Kidney (tissue), 14 donors: ENCODE results near the gene ENTPD6. TPM values are rescaled to one million over a fixed set of nuclear protein-coding genes. Genes with fewer than 3 reads are reported as not detected.

Experiments
- DNase-seq, 5 donors: peaks; one replicate each; pipeline ENCODE4 v3.0.0-alpha.2; 2013 to 2020
- FAIRE-seq: peaks from 2 replicates; lab custom pipeline; 2012; peaks lifted over from hg19 to GRCh38; lab: Jason Lieb, UNC
- H3K27ac ChIP-seq, 2 donors: one replicate each; pipeline ENCODE4 v1.7.0; 2013; ENCODE audit warnings: low read depth in 2 of 2, low read length in 2 of 2, inconsistent platforms in 1 of 2
- H3K27me3 ChIP-seq: one replicate; pipeline ENCODE4 v1.7.1; 2013; ENCODE audit warnings: low read length, inconsistent platforms; ENCODE audit not compliant: control insufficient read depth, insufficient read depth
- H3K36me3 ChIP-seq, 3 donors: one replicate each; pipeline versions ENCODE4 v1.7.0 to v1.7.1; 2013; ENCODE audit warnings: low read length in 3 of 3, control low read depth in 1 of 3, inconsistent platforms in 1 of 3; ENCODE audit not compliant: insufficient read depth in 3 of 3, control insufficient read depth in 2 of 3
- H3K4me1 ChIP-seq, 3 donors: one replicate each; pipeline versions ENCODE4 v1.7.0 to v1.7.1; 2013; ENCODE audit warnings: low read length in 3 of 3, inconsistent platforms in 1 of 3, low read depth in 1 of 3; ENCODE audit not compliant: control insufficient read depth in 2 of 3, insufficient read depth in 2 of 3
- H3K4me3 ChIP-seq, 3 donors: one replicate each; pipeline versions ENCODE4 v1.7.0 to v1.8.1; 2013; ENCODE audit warnings: low read length in 3 of 3, control low read depth in 1 of 3, inconsistent platforms in 1 of 3
- H3K9ac ChIP-seq, 3 donors: one replicate each; pipeline versions ENCODE4 v1.7.0 to v1.7.1; 2013; ENCODE audit warnings: low read length in 3 of 3, control low read depth in 1 of 3, inconsistent platforms in 1 of 3
- H3K9me3 ChIP-seq, 3 donors: one replicate each; pipeline versions ENCODE4 v1.7.0 to v1.7.1; 2013; ENCODE audit warnings: low read length in 3 of 3, control low read depth in 1 of 3, inconsistent platforms in 1 of 3; ENCODE audit not compliant: control insufficient read depth in 2 of 3, insufficient read depth in 1 of 3
- CTCF ChIP-seq: IDR thresholded peaks from 3 replicates; pipeline ENCODE4 v1.5.1; 2012; ENCODE audit warnings: mild to moderate bottlenecking, moderate library complexity, borderline replicate concordance; ENCODE audit not compliant: insufficient read depth; ENCODE audit errors: extremely low read depth
- intact Hi-C: fragments of 100-400 bp; cut with DNase I; formaldehyde crosslinking; loops from one replicate; pipeline ENCODE4 v1.11.1; 2022
- polyA plus RNA-seq: library from polyadenylated mRNA; stranded (reverse); fragments of 350-450 nt; fragmentation: Illumina TruSeq; extraction: RNeasy Lipid Tissue Mini Kit (QIAGEN cat#74804); gene quantifications from one replicate; pipeline ENCODE4 v1.2.3, GENCODE V29; 2014; ENCODE audit warnings: low read depth, low replicate concordance; ENCODE audit not compliant: insufficient read depth
- total RNA-seq: library from RNA; stranded (reverse); fragmentation: NEBNext Ultra II Directional; extraction: Animal tissue kit (Norgen Biotek cat#: 25700); gene quantifications from one replicate; pipeline ENCODE4 v1.2.1, GENCODE V29; 2021
- donor health status: control.
- donor health status: control.
- donor health status: control.
- donor health status: control.
- donor health status: control.
- donor health status: DM: yes; HTN: yes; CAD: no.
- donor health status: Normal renal cell carcinoma (clear cell type).

ENTPD6 gene
- total and polyA plus RNA-seq, 2 donors from 2014 or later = 59.0 to 95.7 TPM

- DNase-seq (no peak), FAIRE-seq (no peak)
- H3K9ac ChIP-seq = no peak overlapping the region
- intact Hi-C loops = no loop called here
- H3K4me3 ChIP-seq = no peak overlapping the region
- H3K27me3 ChIP-seq = no peaks in the 10 kb centered on the region
- no peaks in the 10 kb centered on the region for H3K9me3 ChIP-seq
- H3K36me3 ChIP-seq = peaks cover 0 to 2% (median 0%) of the 10 kb centered on the region in 3 donors
- H3K4me1 ChIP-seq = peaks cover 0 to 9% (median 3%) of the 10 kb centered on the region in 3 donors
- H3K27ac ChIP-seq = no peak overlapping the region
- TF ChIP-seq CTCF = no peak
Observed at GRCh38 chr20:25193843-25194242, 1.7 kb upstream of the ENTPD6 start.

- TF ChIP-seq CTCF = no peak
- Histone ChIP-seq H3K4me1 (peaks cover 0 to 9% (median 3%) of the 10 kb centered on the region in 3 donors), H3K4me3 (peak overlapping the region in 1 of 3 donors; percentile 89), H3K27me3 (no peaks in the 10 kb centered on the region), H3K27ac (no peak overlapping the region), H3K9me3 (no peaks in the 10 kb centered on the region), H3K36me3 (peaks cover 0 to 2% (median 0%) of the 10 kb centered on the region in 3 donors), H3K9ac (no peak overlapping the region)
- peak in 1 of 5 donors; percentile 72 for DNase-seq
- intact Hi-C loops = no loop called here
- no peak for FAIRE-seq
Observed at GRCh38 chr20:25194333-25194972, 1.1 kb upstream of the ENTPD6 start.

GRCh38 chr20:25195962-25196785 is 662 bp downstream of the ENTPD6 start:
- no peak for FAIRE-seq
- intact Hi-C loops = no loop called here

More at GRCh38 chr20:25195962-25196785, 662 bp downstream of the ENTPD6 start:
- H3K9me3 ChIP-seq = no peaks in the 10 kb centered on the region
- TF ChIP-seq CTCF = no peak
- no peaks in the 10 kb centered on the region for H3K27me3 ChIP-seq
- peak overlapping the region; percentile 70 to 89 (median 86) for H3K4me3 ChIP-seq
- peak overlapping the region; percentile 48 to 98 (median 90) for H3K9ac ChIP-seq
- H3K27ac ChIP-seq = peak overlapping the region; percentile 82 to 83
- peaks cover 0 to 2% (median 0%) of the 10 kb centered on the region in 3 donors for H3K36me3 ChIP-seq
- H3K4me1 ChIP-seq = peaks cover 0 to 9% (median 3%) of the 10 kb centered on the region in 3 donors
- DNase-seq = peak; percentile 64 to 87 (median 73)
